GM19324 (cell line): ENCODE measurements around the gene MACROD1.

ENCODE experiments used
- ATAC-seq: cut with Tn5 transposase; IDR thresholded peaks from one replicate; pipeline ENCODE4 v1.9.1; 2021; ENCODE audit warnings: mild to moderate bottlenecking, moderate library complexity; ENCODE audit not compliant: unreplicated experiment, low FRiP score

Gene MACROD1

DNA sequence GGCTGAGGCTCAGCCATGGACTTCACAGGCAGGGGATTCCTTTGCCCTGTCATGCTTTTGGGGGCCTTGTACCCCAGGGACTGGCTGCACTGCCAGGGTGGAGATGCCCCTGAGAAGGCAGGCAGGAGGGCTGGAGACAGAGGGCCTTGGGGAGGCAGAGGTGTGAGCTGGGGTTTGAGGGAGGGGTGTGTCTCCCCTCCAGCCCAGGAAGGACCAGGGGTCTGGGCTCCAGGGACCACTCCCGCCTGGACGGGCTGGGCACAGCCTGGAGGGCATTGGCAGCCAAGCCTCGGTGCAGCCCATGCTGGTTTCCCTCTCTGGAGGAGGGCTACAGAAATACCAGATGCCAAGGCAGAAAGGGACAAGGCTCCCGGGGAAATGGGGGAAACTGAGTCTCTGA lies 160.2 kb downstream of the MACROD1 start:
- ATAC-seq: no peak

DNA sequence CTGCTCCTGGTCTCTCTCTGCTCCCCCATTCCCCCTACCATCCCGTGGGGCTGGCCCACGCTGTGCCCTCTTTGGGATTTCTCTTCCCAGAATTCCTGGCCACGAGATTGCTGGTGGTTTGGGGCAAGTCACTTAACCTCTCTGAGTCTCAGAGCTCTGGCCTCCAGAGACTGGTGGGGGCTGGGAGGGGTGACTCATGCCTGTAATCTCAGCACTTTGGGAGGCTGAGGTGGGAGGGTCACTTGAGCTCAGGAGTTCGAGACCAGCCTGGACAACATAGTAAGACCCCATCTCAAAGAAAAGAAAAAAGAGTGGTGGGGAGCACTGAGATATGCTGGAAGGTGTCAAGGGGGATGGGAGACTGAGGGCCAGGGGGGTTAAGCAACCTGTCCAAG lies 161.3 kb downstream of the MACROD1 start:
- ATAC-seq: no peak

DNA sequence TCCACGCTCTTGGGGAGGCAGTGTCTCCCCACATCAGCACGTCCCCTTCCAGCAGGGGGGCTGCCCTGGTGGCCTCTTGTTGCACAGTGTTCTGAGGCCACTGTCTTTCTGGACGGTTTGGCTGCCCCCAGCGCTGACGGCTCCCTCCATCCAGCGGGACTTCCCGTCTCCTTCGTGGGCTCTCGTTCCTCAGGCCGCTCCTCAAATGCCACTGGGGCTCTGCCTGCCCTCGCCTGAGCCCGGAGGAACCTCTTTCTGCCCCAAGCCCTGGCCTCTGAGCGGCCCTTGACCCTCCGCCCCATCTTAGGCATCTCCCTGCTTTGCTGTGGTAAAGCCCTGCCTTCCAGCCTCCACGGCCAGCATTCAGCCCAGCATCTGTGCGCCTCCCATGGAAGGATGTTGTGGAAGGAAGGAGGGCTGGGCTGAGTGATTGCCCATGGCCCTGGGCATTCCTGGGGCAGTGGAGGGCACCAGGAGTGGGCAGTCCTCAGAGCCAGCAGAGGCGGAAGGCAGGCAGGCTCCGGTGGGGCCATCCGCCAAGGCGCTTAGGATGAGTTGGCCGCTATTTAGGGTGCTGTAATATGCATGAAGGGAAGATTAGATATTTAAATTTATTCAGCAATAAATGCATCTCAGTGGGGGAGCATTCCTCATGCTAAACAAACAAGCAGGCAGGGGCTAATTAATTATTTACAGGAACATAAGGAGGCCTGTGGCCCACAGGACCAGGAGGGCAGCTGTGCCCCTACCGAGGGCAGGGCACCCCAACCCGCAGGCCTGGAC lies 161.9 kb downstream of the MACROD1 start:
- no peak for ATAC-seq

DNA sequence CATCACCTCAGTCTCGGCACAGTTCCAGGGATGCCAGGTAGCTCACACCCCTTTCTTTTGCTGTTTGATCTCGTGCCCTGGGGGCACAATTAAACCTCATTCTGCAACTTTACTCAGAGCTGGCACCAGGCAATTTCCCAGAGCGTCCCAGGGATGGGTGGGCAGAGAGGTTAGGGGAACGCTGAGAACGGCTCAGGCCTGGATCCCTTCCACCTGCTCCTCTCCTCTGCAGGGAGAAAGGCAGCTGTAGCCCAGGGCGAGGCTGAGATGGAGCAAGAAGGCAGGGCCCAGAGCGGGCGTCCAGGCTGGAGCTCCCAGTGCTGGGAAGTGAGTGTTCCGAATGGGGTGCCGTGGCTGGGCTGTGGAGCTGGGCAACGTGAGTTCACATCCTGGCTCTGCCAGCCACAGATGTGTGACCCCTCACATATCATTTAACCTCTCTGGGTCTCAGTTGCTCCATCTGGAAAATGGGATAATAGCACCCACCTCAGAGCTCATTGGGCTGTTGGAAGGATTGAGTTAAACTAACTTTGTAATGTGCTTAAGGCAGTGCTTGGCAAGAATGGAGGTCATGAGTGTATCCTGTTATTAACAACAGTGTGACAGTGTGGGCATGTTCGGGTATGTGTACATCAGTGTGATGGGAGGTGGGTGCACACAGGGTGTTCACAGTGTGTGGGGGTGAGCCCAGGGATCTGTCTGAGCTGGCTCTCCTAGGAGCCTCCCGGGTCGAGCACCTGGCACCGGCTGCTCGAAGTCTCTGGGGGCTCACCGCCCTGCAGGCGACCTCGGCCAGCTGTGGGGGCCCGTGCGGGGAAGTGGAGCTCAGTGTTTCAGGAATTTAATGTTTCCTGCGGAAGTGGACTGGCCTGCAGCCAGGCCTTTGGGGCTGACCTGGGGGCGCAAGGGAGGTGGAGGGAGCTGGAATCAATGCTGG lies 164.2 kb downstream of the MACROD1 start:
- no peak for ATAC-seq

DNA sequence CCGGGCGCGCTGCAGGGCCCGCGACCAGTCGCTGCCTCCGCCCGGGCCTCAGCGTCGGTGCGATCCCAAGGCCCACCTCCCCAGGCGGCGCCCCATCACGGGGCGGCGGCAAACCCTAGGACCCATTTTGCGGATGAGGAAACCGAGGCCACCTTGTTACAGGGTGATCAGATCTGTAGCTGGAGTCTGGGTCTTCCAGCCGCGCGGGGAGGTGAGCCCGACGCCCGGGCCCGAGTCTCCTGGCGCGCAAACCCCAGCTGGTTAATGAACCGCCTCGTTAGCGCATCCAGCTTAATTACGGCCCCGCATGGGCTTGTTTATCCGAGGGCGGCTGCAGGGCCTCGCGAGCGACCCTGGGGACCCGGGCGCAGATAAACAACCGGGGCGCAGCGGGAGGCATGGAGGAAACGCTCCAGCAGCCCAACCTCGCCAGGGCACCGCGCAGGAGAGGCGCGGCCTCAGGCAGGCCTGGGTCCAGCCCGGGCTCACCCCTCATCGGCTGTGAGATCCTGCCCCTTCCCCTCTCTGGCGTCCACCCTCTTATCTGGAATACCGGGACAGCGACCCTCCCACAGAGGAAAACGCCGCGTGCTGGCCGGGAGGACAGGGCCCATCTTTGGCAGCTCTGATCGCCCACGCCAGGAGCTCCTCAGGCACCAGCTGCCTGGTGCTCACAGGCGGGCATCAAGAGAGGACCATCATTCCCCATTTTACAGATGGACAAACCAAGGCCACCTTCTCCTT lies 165.0 kb downstream of the MACROD1 start:
- ATAC-seq: no peak

DNA sequence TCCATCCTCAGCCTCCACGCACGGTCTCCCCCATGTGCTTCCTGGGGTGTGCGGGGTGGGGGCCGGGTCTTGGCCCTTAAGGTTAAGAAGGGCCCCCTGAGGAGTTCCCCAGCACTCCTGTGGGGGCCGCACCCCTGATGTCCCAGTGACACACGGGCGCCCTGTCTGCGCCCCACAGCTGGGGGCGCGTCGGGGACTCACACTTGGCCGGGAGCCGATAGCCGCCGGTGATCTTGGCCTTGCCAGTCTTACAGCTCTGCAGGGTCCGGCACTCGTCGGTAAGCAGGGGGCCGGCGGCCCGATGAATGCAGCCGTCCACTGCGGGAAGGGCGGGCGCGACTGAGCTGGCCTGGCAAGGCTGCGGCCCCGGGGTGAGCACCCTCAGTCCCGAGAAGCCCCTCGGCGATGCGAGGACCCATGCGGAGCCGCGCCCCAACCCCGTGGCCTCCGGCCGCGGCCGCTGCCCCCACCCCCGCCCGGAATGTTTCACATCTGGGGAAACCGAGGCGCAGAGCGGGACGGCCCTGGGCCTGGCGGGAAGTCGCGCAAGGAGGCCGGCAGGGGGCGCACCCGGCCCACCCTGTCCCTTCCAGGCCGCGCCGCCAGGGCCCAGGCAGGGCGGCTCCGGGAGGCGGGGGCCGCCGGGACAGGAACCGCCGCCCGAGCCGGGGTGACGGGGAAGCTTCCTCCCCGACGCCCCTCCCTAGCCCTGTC lies 165.7 kb downstream of the MACROD1 start:
- no peak for ATAC-seq

DNA sequence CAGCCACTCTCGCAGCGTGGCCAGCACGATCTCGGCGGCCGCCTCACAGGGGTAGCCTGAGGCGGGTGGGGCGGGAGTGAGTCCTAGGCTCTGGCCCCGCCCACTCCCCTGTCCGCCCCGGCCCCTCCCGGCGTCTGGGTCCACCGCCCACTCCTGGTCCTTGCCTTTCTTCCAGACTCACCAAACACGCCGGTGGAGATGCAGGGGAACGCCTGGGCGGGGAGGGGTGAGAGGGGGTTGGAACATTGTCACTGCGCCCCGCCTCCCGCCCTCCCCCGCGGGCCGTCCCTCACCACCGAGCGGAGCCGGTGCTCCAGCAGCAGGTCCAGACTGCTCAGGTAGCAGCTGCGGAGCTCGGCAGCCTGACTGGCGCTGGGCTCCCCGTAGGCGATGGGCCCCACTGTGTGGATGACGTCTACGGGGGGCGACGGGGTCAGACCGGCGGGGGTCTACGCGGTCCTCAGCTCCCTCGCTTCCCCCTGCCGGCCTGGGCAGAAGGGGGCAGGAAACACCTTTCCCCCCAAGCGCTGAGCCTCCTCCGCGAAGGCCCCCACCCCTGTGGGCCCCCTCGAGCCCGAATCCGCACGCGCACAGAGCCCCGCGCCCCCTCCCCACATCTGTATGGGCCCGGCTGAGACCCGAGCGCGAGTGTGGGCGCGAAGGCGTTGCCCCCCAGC lies 166.4 kb downstream of the MACROD1 start:
- ATAC-seq: no peak

DNA sequence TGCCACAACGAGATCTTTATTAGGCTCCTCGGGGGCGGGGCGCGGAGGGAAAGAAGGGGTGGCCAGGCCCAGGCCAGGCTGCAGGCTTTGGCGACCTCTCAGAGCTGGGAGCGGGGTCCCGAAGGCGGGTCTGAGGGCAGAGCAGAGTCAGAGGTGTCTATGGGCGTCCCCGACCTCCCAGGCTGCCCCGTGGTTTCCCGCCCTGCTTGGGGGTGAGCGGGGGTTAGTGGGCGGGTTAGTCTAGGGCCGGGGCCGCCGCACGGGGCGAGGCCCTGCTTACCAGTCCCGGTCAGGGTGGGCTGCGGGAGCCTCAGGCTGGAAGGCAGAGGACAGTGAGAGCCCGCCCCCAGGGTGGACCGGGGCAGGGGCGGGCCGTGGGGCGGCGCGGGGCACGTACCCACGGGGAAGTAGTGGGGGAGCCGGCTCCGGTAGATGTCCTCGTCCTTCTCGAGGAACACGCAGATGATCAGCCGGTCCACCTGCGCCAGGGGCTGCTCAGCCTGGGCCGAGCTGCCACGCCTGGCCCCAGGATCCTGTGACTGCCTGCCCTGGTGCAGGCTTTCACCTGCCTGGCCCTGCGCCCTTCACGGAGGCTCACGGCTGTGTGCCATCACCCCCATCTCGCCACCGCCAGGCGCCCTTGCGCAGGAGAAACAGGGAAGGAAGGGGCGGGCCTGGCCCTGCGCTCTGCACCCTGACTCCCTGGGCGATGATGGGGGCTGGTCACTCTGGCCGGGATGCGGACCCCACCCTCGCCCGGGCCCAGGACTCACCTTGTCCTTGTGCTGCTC lies 167.2 kb downstream of the MACROD1 start:
- ATAC-seq: no peak

DNA sequence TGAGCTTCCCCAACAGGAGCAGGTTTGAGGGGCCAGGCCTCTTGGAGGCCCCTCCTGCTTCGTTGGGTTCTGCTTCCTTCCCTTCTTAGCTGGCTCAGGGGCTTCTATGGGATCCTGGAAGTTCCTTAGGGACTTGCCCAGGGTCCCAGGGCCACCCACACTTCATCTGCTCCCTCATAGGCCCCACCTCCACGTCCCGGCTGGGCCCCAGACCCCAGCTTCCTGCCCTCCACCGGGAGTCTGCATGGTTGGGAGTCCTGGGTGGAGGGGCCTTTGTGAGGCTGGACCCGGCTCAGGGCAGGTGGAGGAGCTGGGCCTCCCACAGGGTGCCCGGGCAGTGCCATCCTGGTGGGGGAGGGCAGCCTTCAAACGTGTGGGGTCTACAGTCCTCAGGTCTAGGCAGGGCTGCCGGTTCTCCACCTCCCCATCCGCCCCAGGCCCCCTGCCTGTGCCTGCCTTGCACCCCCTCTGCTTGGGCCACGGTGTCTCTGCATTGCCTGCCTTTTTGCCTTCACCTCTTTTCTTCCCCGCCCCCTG lies 168.0 kb downstream of the MACROD1 start:
- ATAC-seq: no peak

DNA sequence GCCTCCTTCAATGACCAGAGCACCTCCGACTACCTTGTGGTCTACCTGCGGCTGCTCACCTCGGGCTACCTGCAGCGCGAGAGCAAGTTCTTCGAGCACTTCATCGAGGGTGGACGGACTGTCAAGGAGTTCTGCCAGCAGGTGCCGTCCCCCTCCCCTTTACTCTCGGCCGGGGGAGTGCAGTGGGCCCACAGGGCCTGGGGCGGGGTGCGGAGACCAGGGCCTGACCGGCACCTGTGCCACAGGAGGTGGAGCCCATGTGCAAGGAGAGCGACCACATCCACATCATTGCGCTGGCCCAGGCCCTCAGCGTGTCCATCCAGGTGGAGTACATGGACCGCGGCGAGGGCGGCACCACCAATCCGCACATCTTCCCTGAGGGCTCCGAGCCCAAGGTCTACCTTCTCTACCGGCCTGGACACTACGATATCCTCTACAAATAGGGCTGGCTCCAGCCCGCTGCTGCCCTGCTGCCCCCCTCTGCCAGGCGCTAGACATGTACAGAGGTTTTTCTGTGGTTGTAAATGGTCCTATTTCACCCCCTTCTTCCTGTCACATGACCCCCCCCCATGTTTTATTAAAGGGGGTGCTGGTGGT lies 168.7 kb downstream of the MACROD1 start:
- no peak for ATAC-seq

DNA sequence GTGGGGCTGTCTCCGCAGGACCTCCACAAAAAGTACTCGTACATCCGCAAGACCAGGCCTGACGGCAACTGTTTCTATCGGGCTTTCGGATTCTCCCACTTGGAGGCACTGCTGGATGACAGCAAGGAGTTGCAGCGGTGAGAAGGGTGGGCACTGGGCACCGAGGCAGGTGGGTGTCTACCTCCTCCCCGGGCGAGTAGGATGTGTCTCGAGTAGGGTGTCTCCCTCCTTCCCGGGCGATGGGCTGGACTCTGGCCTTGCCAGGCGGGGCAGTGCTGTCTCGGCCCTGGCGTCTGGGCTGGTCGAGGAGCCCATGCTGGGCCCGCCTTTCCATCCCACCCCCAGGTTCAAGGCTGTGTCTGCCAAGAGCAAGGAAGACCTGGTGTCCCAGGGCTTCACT lies 169.4 kb downstream of the MACROD1 start:
- no peak for ATAC-seq

DNA sequence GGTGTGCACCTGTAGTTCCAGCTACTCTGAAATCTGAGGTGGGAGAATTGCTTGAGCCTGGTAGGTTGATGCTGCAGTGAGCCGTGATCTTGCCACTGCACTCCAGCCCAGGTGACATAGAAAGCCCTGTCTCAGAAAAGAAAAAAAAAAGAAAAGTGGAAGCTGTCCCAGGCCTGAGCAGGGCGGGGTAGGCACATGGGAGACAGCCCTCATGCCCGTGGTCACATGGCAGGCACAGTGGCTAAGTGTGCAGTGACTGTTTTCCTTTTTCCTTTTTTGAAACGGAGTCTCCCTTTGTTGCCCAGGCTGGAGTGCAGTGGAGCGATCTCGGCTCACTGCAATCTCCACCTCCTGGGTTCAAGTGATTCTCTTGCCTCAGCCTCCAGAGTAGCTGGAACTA lies 171.9 kb downstream of the MACROD1 start:
- ATAC-seq: no peak

DNA sequence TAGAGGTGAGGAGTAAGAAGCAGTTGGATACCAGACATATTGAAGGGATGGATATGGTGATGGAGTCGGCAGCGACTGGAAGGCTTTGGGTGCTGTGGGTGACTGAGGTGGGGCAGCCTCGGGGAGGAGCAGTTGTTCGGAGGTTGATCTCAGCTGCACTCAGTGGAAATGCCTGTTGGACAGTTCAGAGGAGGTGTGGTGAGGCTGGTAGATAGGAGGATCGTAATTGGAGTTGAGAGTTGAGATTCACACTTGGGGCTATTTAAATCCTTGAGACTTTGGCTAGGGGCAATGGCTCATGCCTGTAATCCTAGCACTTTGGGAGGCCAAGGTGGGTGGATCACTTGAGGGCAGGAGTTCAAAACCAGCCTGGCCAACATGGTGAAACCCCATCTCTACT lies 172.8 kb downstream of the MACROD1 start:
- ATAC-seq: no peak

DNA sequence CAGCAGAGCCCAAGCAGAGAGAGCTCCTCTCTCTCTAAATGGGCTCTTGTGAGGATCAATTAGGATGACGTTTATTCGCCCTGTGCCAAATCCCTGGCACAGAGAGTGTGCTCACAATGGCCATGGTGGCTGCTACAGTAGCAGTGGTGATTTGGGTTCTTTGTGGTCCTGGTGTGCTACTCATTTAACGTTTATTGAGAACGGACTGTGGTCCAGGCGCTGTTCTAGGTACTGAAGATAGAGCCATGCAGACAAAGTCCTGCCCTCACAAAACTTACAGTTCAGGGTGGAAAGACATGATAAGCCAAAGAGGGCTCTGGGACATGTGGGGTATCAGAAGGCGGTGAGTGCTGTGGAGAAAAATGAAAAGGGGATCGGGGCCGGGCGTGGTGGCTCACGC lies 174.4 kb downstream of the MACROD1 start:
- no peak for ATAC-seq

DNA sequence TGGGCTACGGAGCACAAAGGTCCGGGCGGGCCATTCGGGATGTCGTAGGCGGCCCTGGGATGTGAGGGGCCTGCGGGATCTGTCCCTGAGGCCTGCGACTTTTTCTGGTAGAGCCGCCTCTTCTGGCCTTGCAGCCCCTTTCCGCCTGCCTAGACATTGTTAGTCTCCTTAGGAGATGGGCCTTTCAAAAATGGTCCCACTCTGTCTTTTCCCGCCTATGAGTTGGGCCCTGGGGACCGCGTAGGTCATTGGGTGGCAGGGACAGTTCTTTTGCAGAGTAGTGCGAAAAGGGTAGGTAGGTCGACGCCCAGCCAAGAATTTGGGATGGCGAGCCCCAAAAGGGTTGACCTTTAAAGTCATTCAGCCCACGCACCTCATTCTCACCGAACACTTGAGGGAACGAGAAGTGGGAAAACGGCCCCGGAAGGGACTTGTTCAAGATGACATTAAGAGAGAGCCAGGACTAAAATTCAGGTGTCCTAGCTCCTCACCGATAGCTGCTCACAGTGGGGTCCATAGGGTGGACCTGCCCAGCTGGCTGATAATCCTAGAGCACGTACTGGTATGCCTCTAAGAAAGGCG lies 178.9 kb downstream of the MACROD1 start:
- no peak for ATAC-seq

DNA sequence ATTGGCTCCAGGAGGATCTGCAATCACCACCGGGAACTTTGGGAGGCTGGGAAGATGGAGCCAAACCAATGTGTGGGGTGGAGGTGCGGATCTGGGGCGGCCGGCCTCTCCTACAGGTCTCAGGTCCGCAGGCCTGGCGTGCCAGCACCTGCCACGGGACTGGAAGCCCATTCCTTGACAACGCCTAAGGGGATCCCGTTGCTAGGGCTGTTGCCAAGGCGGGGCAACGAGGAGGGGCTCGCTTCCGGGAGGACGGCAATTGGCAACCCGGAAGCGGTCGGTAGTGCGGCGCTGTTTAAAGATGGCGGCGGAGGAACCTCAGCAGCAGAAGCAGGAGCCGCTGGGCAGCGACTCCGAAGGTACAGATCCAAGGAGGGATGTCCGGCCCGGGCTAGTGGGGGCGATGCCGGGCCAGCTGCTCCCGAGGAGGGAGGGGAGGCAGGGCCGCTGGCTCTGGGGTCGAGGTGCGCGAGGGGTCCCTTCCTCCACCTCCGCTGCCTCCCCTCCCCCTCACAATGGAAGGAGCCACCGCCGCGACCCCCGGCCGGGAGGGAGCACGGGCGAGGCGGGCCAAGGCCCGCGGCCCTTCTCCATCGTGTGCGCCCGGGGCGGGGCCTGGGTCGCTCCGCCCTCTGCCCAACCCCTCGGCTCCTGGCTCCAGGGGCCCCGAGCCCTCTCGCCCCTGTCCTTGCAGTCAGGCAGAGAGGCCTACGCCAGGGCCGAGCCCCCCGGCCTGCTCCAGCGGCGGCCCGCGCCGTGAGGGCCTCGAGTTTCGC lies 179.6 kb downstream of the MACROD1 start, which contains the start of gene OTUB1:
Gene OTUB1, plus strand, starts transcription at position 283 of the 776 bp plus-strand sequence. Its CDS starts 19 bp downstream, at position 302.
- peak; percentile 77 for ATAC-seq

DNA sequence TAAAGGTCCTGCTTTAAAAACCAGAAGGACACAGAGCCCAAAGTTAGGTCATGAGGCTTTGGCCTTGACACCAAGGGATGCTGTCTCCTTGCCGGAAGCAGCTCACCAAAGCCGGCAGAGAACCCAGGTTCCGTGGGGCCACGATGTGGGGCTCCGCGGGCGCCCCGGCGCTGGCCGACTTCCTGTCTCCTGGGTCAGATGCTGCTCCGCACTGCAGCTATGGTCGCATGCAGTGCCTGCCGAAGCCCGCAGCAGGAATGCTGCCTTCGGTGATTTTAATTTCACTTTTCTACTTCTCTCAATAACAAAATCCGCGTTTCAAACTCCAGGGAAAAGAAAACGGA lies 180.1 kb downstream of the MACROD1 start:
- ATAC-seq: peak; percentile 52
